Activated naive CD8-positive, alpha-beta T cell treated with anti-CD3 and anti-CD28 coated beads, Interleukin-2, amount 50 U/mL, for 24 hours (primary cell): Measurements from ENCODE around the gene KCNE3.
"Not testable (repeated sequence)": the region's sequence is repeated elsewhere in the genome, so short reads cannot be mapped to it uniquely, and the experiment has no call there.

Experiments used
- ATAC-seq: fragments of 150-1000 bp; cut with Tn5 transposase; one replicate; pipeline ENCODE4 v1.10.0; 2021
- DNase-seq: peaks from one replicate; pipeline ENCODE4 v3.0.0; 2021
- H3K27ac Mint-ChIP-seq: one replicate; pipeline ENCODE4 v1.8.0; 2021; ENCODE audit warnings: mild to moderate bottlenecking, mixed read lengths
- H3K27me3 Mint-ChIP-seq: one replicate; pipeline ENCODE4 v1.8.0; 2021; ENCODE audit warnings: mixed read lengths
- H3K36me3 Mint-ChIP-seq: one replicate; pipeline ENCODE4 v1.8.0; 2021; ENCODE audit warnings: low read depth, mixed read lengths
- H3K4me1 Mint-ChIP-seq: one replicate; pipeline ENCODE4 v1.8.0; 2021; ENCODE audit warnings: mixed read lengths
- H3K4me3 Mint-ChIP-seq: one replicate; pipeline ENCODE4 v1.8.0; 2021; ENCODE audit warnings: mild to moderate bottlenecking, moderate library complexity, mixed read lengths
- H3K9me3 Mint-ChIP-seq: one replicate; pipeline ENCODE4 v1.8.0; 2021; ENCODE audit warnings: mixed read lengths

Gene KCNE3

DNA sequence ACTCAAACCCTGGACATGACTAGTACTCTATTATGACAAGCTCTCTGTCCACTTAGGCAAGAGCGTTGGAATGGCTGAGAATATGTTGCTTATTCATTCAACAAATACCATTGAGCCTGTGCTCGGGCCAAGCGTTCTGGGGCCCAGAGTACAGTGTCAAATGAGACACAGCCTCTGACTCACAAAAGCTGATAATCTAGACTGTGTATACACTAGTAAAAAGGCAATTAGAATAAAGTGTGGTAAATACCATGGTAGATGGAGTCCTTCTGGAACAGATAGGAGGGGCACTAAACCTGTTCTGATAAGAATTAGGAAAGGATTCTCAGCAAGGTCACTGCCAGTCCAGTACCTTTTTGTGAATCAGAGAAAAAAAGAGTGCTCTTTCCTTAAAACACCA, 24.7 kb downstream of the KCNE3 start:
- ATAC-seq: no peak
- peaks cover 1% of the 10 kb centered on the region for H3K27me3 Mint-ChIP-seq
- H3K36me3 Mint-ChIP-seq: no peaks in the 10 kb centered on the region
- H3K4me1 Mint-ChIP-seq: no peaks in the 10 kb centered on the region
- no peak overlapping the region for H3K4me3 Mint-ChIP-seq
- no peak overlapping the region for H3K27ac Mint-ChIP-seq
- DNase-seq: no peak
- no peaks in the 10 kb centered on the region for H3K9me3 Mint-ChIP-seq

DNA sequence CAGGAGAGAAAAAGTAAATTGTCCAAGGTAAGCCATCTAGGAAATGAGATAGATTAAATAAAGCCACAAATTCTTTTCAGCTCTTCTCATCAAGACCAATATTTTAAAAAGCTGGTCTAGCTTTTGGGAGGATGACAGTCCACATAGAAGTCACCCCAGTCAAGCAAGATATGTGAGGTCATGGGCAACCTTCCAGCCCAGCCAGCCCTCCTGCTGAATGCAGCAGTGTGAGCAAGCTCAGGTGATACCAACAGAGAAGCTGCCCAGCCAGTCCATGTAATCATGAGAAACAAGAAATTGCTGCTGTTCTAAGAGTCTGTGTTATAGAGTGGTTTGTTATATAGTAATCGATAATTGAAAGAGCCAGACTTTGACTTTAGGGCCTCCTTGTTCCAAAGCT, 28.7 kb downstream of the KCNE3 start:
- no peaks in the 10 kb centered on the region for H3K36me3 Mint-ChIP-seq
- peaks cover under 1% of the 10 kb centered on the region for H3K27me3 Mint-ChIP-seq
- DNase-seq (no peak), ATAC-seq (no peak)
- H3K27ac Mint-ChIP-seq: no peak overlapping the region
- H3K4me1 Mint-ChIP-seq: no peaks in the 10 kb centered on the region
- no peak overlapping the region for H3K4me3 Mint-ChIP-seq
- no peaks in the 10 kb centered on the region for H3K9me3 Mint-ChIP-seq

DNA sequence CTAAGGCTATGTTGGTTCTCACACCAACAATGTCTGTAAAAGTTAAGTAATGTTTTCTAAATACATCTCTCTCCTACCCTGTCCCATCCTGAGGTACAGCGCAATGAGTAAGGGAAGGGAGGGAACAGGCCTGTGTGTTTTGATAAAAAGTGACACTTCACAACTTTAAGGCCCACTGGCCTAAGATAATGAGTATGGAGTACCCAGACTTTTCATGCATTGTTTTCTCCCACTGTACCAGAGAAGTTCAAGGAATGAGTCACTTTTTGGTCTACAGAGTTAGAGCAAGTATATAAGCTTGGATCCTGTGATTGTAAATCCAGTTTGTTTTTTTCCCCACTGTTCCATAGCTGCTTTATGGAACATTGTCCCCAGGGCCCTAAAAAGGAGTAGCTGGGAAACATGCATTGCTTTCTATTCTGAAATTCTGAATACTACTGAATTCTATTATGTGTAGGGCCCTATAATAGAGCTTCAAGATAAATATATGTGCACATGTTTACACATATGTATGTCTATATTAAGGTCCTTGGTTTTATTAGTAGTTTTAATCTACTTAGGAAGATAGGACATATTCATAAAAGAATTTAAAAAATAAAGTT, 29.8 kb downstream of the KCNE3 start:
- no peak overlapping the region for H3K4me3 Mint-ChIP-seq
- no peaks in the 10 kb centered on the region for H3K27me3 Mint-ChIP-seq
- no peak for DNase-seq
- no peaks in the 10 kb centered on the region for H3K36me3 Mint-ChIP-seq
- ATAC-seq: no peak
- no peaks in the 10 kb centered on the region for H3K9me3 Mint-ChIP-seq
- H3K27ac Mint-ChIP-seq: no peak overlapping the region
- H3K4me1 Mint-ChIP-seq: no peaks in the 10 kb centered on the region

DNA sequence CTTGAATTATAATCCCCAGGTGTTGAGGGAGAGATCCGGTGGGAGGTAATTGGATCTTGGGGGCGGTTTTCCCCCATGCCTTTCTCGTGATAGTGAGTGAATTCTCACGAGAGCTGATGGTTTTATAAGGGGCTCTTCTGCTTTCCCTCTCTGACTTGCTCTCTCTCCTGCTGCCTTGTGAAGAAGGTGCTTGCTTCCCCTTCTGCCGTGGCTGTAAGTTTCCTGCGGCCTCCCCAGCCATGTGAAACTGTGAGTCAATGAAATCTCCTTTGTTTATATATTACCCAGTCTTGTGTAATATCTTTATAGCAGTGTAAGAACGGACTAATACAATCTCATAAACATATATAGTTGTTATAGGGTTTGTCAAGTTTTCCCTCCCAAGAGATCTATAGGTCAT, 32.8 kb downstream of the KCNE3 start:
- ATAC-seq: no peak
- H3K4me1 Mint-ChIP-seq: no peaks in the 10 kb centered on the region
- no peak for DNase-seq
- H3K36me3 Mint-ChIP-seq: no peaks in the 10 kb centered on the region
- no peak overlapping the region for H3K27ac Mint-ChIP-seq
- H3K27me3 Mint-ChIP-seq: peaks cover 3% of the 10 kb centered on the region
- no peaks in the 10 kb centered on the region for H3K9me3 Mint-ChIP-seq
- H3K4me3 Mint-ChIP-seq: no peak overlapping the region

DNA sequence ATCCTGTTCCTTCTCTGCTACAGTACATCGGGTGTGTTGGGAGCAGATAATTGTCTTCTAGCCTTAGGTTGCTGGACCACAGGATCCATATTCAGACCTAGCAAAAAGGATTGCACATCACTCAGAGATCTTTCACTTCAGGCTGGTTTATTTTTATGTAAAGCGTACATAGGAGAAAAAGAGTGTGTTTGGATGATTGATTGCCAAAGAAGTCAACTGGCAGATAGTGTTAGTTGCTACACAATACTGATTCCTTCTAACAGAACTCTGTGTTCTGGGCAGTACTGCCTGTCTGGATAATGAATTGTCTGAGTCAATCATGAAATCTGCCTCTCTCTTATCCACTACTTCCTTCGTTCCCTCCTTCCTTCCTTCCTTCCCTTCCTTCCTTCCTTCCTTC, 38.1 kb downstream of the KCNE3 start:
- H3K9me3 Mint-ChIP-seq: no peaks in the 10 kb centered on the region
- H3K27me3 Mint-ChIP-seq: peaks cover 3% of the 10 kb centered on the region
- H3K4me3 Mint-ChIP-seq: no peak overlapping the region
- ATAC-seq (no peak), DNase-seq (no peak)
- H3K27ac Mint-ChIP-seq: no peak overlapping the region
- H3K36me3 Mint-ChIP-seq: peaks cover 4% of the 10 kb centered on the region
- H3K4me1 Mint-ChIP-seq: no peaks in the 10 kb centered on the region

DNA sequence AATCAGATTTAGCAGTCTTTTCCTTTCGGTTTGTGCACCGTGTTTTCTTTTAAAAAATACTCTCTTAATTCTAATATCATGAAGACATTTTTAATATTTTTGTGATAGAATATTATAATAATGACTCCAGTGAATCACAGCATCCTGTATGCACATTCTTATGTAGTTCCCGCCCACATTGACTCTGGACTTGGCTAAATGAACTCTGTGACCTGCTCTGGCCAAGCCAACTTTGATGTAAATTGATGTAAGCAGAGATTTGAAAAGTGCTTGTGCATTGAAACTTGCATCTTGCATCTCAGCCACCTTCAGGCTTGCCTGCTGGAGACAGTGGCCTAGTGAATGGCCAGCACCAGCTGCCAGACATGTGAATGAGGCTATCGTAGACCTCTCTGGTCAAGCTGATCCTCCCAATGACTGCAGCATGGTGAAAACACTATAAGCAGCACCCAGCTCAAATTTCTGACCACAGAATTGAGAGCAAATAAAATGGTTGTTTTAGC, 39.9 kb downstream of the KCNE3 start:
- Mint-ChIP-seq H3K27ac (no peak overlapping the region), H3K9me3 (no peaks in the 10 kb centered on the region), H3K4me3 (no peak overlapping the region), H3K27me3 (peaks cover 3% of the 10 kb centered on the region), H3K4me1 (no peaks in the 10 kb centered on the region), H3K36me3 (peaks cover 6% of the 10 kb centered on the region)
- ATAC-seq (no peak), DNase-seq (no peak)

DNA sequence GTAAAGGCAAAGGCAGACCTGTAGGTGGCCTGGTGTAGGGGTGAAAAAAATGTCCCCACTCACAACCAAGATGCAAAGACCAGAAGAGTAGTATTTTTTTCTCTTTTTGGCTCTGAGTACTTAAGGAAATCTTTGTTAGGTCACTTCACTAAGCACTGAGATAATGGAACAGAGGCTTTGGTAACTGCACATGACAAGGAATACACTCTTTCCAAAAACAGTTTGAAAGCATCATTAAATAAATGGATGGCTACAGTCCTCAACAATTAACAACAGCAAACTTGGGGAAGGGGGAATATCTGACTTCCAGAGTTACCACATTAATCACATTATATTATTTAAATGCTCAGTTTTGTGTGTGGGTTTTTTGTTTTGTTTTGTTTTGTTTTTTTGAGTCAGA, 42.2 kb downstream of the KCNE3 start:
- H3K9me3 Mint-ChIP-seq: no peaks in the 10 kb centered on the region
- no peak for DNase-seq
- H3K4me1 Mint-ChIP-seq: no peaks in the 10 kb centered on the region
- no peak overlapping the region for H3K4me3 Mint-ChIP-seq
- H3K27me3 Mint-ChIP-seq: no peaks in the 10 kb centered on the region
- H3K27ac Mint-ChIP-seq: no peak overlapping the region
- H3K36me3 Mint-ChIP-seq: peaks cover 6% of the 10 kb centered on the region
- ATAC-seq: no peak

DNA sequence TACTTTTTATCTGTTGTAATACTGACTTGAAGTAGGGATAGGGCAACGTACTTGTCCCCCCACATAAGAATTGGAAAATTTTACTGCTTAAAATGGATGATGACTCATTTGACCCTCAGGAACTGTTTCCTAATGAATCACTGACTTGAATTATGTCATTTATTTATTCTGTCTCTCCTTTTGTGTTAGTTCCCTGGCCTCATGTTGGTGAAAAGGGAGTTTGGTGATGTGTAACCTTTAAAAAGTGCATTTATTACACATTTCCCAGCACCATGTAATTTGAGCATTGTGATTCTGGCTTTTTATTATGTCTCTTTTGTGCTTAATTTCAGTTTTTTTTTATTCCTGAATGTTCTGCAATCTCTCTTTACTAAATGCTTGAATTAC, 48.8 kb downstream of the KCNE3 start:
- ATAC-seq (peak; percentile 72), DNase-seq (no peak)
- peaks cover 29% of the 10 kb centered on the region for H3K4me1 Mint-ChIP-seq
- no peaks in the 10 kb centered on the region for H3K9me3 Mint-ChIP-seq
- H3K36me3 Mint-ChIP-seq: no peaks in the 10 kb centered on the region
- H3K27me3 Mint-ChIP-seq: no peaks in the 10 kb centered on the region
- peak overlapping the region; percentile 9 for H3K4me3 Mint-ChIP-seq
- peak overlapping the region; percentile 70 for H3K27ac Mint-ChIP-seq

DNA sequence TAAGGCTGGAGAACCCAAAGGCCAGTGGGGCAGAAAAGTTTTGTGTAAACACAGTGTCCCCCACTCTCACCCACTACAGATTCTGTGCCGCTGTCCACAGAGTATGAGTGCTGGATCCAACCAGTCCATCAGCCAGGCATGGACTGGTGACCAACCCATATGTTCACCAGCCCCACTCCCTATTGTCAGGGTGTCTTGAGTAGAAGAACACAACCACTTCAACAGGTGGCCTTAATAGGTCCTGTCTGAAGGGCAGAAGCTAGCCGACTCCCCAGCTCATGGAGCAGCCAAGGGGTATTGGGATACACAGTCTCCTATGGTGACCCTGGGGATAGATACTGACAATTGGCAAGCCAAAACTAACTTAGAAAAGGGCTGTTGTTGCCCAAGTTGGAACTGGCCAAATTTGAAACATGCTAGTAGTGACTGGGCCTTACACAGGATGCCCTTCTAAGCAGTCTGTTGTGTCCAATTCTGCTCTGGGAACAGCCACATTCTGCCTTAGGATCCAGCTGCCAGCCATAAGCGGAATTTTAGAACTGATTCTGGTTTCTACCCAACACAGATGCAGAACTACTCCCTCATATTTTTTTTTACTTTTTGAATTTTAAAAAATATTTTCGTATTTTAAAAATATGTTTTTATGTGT, 49.4 kb downstream of the KCNE3 start:
- Mint-ChIP-seq H3K9me3 (no peaks in the 10 kb centered on the region), H3K4me3 (no peak overlapping the region), H3K36me3 (no peaks in the 10 kb centered on the region), H3K4me1 (peaks cover 31% of the 10 kb centered on the region), H3K27ac (peak overlapping the region; percentile 93), H3K27me3 (no peaks in the 10 kb centered on the region)
- DNase-seq (peak; percentile 12), ATAC-seq (peak; percentile 20)

DNA sequence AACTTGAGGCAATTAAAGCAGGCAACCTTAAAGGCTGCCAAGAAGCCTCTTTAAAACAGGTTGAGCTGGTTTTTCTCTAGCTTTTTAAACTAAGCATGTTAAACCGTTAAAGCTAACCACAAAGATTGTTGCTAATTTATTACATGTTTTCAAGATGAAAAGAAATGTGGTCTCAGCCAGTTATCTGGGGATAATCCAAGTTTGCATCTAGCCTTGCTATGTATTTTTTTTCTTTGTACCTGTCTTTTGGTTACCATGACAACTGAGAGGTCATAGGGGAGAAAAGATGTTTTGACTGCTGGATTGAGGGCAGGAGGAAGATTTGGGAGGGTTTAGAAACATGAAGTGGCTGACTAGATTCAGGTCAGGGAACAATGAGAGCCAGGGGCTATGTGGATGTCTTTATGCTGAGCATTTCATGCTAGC, 50.0 kb downstream of the KCNE3 start:
- H3K4me1 Mint-ChIP-seq: peaks cover 36% of the 10 kb centered on the region
- H3K4me3 Mint-ChIP-seq: no peak overlapping the region
- no peak for DNase-seq
- H3K27ac Mint-ChIP-seq: peak overlapping the region; percentile 93
- no peaks in the 10 kb centered on the region for H3K9me3 Mint-ChIP-seq
- ATAC-seq: peak; percentile 55
- H3K36me3 Mint-ChIP-seq: no peaks in the 10 kb centered on the region
- peaks cover 3% of the 10 kb centered on the region for H3K27me3 Mint-ChIP-seq

DNA sequence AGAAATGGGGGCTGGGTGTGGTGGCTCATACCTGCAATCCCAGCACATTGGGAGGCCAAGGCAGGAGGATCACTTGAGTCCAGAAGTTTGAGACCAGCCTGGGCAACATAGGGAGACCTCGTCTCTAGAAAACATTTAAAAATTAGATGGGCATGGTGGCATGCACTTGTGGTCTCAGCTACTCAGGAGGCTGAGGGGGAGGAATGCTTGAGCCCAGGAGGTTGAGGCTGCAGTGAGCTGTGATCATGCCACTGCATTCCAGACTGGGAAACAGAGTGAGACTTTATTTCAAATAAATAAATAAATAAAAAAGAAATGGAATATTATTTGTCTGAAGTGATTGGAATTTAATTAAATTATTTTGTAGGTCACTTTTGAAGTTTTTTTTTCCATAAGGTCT, 50.4 kb downstream of the KCNE3 start:
- not testable (repeated sequence) for H3K9me3 Mint-ChIP-seq, H3K4me3 Mint-ChIP-seq, ATAC-seq, H3K27me3 Mint-ChIP-seq, H3K36me3 Mint-ChIP-seq, DNase-seq
- peak overlapping the region; percentile 59 for H3K27ac Mint-ChIP-seq
- peaks cover 37% of the 10 kb centered on the region for H3K4me1 Mint-ChIP-seq

DNA sequence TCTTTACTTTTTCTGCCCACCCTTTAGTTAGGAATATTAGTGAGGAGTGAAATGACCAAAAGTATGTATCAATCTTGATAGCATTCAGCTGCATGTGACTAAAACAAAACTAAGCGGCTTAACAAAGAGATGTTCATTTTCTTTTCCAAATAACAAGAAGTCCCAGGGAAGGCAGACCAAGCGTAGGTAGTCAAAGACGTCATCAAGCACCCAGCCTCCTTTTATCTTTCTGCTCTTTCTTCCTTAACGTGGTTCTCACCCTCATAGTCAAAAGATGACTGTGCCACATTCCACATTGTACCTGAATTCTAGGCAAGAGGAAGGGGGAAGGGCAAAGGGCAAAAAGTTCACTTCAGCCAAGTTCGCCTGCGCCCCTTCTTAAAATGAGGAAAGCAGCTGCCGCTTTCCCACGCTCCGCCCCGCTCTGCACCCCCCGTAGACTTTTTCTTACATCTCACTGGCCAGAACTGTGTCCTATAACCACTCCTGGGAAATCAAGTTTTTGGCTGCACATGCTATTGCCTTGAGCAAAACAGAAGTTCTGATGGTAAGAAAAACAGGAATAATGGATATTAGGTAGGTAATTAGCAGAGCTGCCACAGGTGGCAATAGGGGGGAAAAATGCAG, 54.5 kb downstream of the KCNE3 start:
- H3K9me3 Mint-ChIP-seq: no peaks in the 10 kb centered on the region
- ATAC-seq (no peak), DNase-seq (no peak)
- H3K27me3 Mint-ChIP-seq: peaks cover 6% of the 10 kb centered on the region
- H3K4me1 Mint-ChIP-seq: peaks cover 22% of the 10 kb centered on the region
- H3K36me3 Mint-ChIP-seq: no peaks in the 10 kb centered on the region
- H3K4me3 Mint-ChIP-seq: no peak overlapping the region
- no peak overlapping the region for H3K27ac Mint-ChIP-seq

DNA sequence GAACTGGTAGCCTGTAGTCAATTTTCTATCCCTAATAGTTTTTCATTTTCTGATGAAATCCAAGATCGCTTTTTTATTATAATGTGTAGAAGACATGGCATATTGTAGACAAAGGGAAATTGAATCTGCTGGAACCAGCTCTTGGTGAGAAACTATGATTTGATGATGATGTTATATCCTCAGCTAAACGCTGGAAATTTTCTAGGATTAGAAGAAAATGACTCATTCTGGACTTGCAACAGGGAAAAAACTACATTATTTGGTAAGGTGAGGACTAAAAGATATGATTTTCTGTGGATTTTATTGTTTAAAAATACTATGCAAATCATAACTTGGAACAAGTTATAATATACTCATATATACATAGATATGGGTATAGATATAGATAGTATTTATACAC, 55.0 kb downstream of the KCNE3 start:
- Mint-ChIP-seq H3K27me3 (peaks cover 6% of the 10 kb centered on the region), H3K9me3 (no peaks in the 10 kb centered on the region), H3K4me1 (peaks cover 17% of the 10 kb centered on the region), H3K27ac (no peak overlapping the region), H3K36me3 (no peaks in the 10 kb centered on the region), H3K4me3 (no peak overlapping the region)
- ATAC-seq (no peak), DNase-seq (no peak)

DNA sequence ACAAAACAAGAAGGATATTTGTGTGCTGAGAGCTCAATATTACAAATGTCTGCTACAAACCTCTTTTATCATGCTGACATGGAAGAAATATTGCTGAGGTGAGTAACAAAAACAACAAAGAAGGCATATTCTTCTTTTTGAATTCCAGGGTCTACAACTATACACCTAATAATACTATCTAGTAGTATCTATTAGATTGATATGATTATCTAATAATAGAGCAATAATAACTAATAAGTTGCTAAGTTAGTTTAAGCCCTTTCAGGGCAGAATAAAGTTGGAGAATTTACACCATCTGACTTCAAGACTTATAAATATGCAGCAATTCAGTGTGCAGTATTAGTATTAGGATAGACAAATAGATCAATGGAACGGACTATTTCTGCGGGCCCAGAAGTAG, 57.7 kb downstream of the KCNE3 start:
- peaks cover 6% of the 10 kb centered on the region for H3K27me3 Mint-ChIP-seq
- H3K27ac Mint-ChIP-seq: no peak overlapping the region
- ATAC-seq (no peak), DNase-seq (no peak)
- no peak overlapping the region for H3K4me3 Mint-ChIP-seq
- H3K9me3 Mint-ChIP-seq: no peaks in the 10 kb centered on the region
- H3K36me3 Mint-ChIP-seq: no peaks in the 10 kb centered on the region
- peaks cover 8% of the 10 kb centered on the region for H3K4me1 Mint-ChIP-seq
